Activated T-cell treated with anti-CD3 and anti-CD28 coated beads, Interleukin-2, amount 50 U/mL, for 72 hours (primary cell): Measurements from ENCODE around the gene HECTD3. TPM values are rescaled to one million over a fixed set of nuclear protein-coding genes. Genes with fewer than 3 reads are reported as not detected.

Experiments
- ATAC-seq, 2 donors: fragments of 150-1000 bp; cut with Tn5 transposase; replicated peaks in 1 of 2; 2 replicates each; pipeline ENCODE4 v1.10.0; 2021; ENCODE audit warnings: moderate library complexity in 2 of 2, mild to moderate bottlenecking in 1 of 2
- DNase-seq, 2 donors: peaks; one replicate each; pipeline ENCODE4 v3.0.0; 2021 to 2022; ENCODE audit warnings: mixed read lengths in 1 of 2
- H3K27ac Mint-ChIP-seq: one replicate; pipeline ENCODE4 v1.8.0; 2022; ENCODE audit warnings: mild to moderate bottlenecking, moderate library complexity, mixed read lengths
- H3K27me3 Mint-ChIP-seq: one replicate; pipeline ENCODE4 v1.8.0; 2022; ENCODE audit warnings: low read depth, mixed read lengths
- H3K36me3 Mint-ChIP-seq, 2 donors: one replicate each; pipeline ENCODE4 v1.8.0; 2022; ENCODE audit warnings: mixed read lengths in 2 of 2, mild to moderate bottlenecking in 1 of 2; ENCODE audit not compliant: insufficient read depth in 2 of 2
- H3K4me1 Mint-ChIP-seq: one replicate; pipeline ENCODE4 v1.8.0; 2022; ENCODE audit warnings: low read depth, mixed read lengths
- H3K4me3 Mint-ChIP-seq, 2 donors: one replicate each; pipeline ENCODE4 v1.8.0; 2022; ENCODE audit warnings: mild to moderate bottlenecking in 2 of 2, mixed read lengths in 2 of 2, moderate library complexity in 2 of 2
- H3K9me3 Mint-ChIP-seq, 2 donors: one replicate each; pipeline ENCODE4 v1.8.0; 2022; ENCODE audit warnings: mixed read lengths in 2 of 2
- total RNA-seq, 2 donors: library from RNA; stranded (reverse); gene quantifications; one replicate each; pipeline ENCODE4 v1.2.3, GENCODE V29; 2022

Gene HECTD3
- 10 to 100 TPM; 34.1 to 36.2 TPM for total RNA-seq

- H3K27me3 Mint-ChIP-seq = no peaks in the 10 kb centered on the region
- peaks cover 0 to 3% of the 10 kb centered on the region in 2 donors for H3K36me3 Mint-ChIP-seq
- H3K4me1 Mint-ChIP-seq = peaks cover 45% of the 10 kb centered on the region
- H3K4me3 Mint-ChIP-seq = peak within 1 kb of the TSS; percentile 84 to 92
- ATAC-seq = peak; percentile 85 to 87
- peak; percentile 83 to 88 for DNase-seq
- no peaks in the 10 kb centered on the region for H3K9me3 Mint-ChIP-seq
- H3K27ac Mint-ChIP-seq = peak within 1 kb of the TSS; percentile 62
Observed at GRCh38 chr1:45010855-45011811, at the start of gene HECTD3. HECTD3 (minus strand) TSS chr1:45011324; CDS start chr1:45011257, 67 bp downstream.

- peaks cover 8% of the 10 kb centered on the region for H3K4me1 Mint-ChIP-seq
- no peak for DNase-seq
- no peaks in the 10 kb centered on the region for H3K27me3 Mint-ChIP-seq
- no peaks in the 10 kb centered on the region for H3K9me3 Mint-ChIP-seq
- H3K36me3 Mint-ChIP-seq = peaks cover 0 to 4% of the 10 kb centered on the region in 2 donors
- H3K4me3 Mint-ChIP-seq = no peak overlapping the region
- no peak overlapping the region for H3K27ac Mint-ChIP-seq
- ATAC-seq = no peak
Observed at GRCh38 chr1:45059829-45060228, 48.7 kb upstream of the HECTD3 start.

GRCh38 chr1:45057542-45057941 is 46.4 kb upstream of the HECTD3 start:
- H3K4me3 Mint-ChIP-seq = no peak overlapping the region

GRCh38 chr1:45051005-45051772 is 40.1 kb upstream of the HECTD3 start:
- Mint-ChIP-seq H3K9me3 (no peaks in the 10 kb centered on the region), H3K4me3 (peak overlapping the region; percentile 0 to 17), H3K4me1 (peaks cover 9% of the 10 kb centered on the region), H3K36me3 (peaks cover 0 to 4% of the 10 kb centered on the region in 2 donors), H3K27ac (peak overlapping the region; percentile 66), H3K27me3 (no peaks in the 10 kb centered on the region)
- ATAC-seq = peak; percentile 56 to 72
- peak in 1 of 2 donors; percentile 1 for DNase-seq

More at GRCh38 chr1:45057542-45057941, 46.4 kb upstream of the HECTD3 start:
- Mint-ChIP-seq H3K36me3 (peaks cover 0 to 4% of the 10 kb centered on the region in 2 donors), H3K9me3 (no peaks in the 10 kb centered on the region), H3K27ac (no peak overlapping the region), H3K27me3 (no peaks in the 10 kb centered on the region), H3K4me1 (peaks cover 8% of the 10 kb centered on the region)
- no peak for DNase-seq
- ATAC-seq = no peak

- ATAC-seq = peak in 1 of 2 donors; percentile 61
- H3K27ac Mint-ChIP-seq = no peak overlapping the region
- no peak for DNase-seq
- no peaks in the 10 kb centered on the region for H3K9me3 Mint-ChIP-seq
- no peaks in the 10 kb centered on the region for H3K27me3 Mint-ChIP-seq
- no peaks in the 10 kb centered on the region for H3K36me3 Mint-ChIP-seq
- H3K4me3 Mint-ChIP-seq = no peak overlapping the region
- peaks cover 9% of the 10 kb centered on the region for H3K4me1 Mint-ChIP-seq
Observed at GRCh38 chr1:45047032-45047431, 35.9 kb upstream of the HECTD3 start.

GRCh38 chr1:45044916-45045315 is 33.8 kb upstream of the HECTD3 start:
- H3K27ac Mint-ChIP-seq = no peak overlapping the region
- DNase-seq = no peak
- H3K36me3 Mint-ChIP-seq = no peaks in the 10 kb centered on the region
- no peak for ATAC-seq
- H3K27me3 Mint-ChIP-seq = no peaks in the 10 kb centered on the region
- H3K4me3 Mint-ChIP-seq = no peak overlapping the region
- H3K4me1 Mint-ChIP-seq = no peaks in the 10 kb centered on the region
- no peaks in the 10 kb centered on the region for H3K9me3 Mint-ChIP-seq

GRCh38 chr1:45043094-45043493 is 32.0 kb upstream of the HECTD3 start:
- Mint-ChIP-seq H3K4me1 (peaks cover 1% of the 10 kb centered on the region), H3K9me3 (no peaks in the 10 kb centered on the region)

GRCh38 chr1:45040297-45040696 is 29.2 kb upstream of the HECTD3 start:
- DNase-seq (no peak), ATAC-seq (no peak)
- Mint-ChIP-seq H3K9me3 (no peaks in the 10 kb centered on the region), H3K36me3 (no peaks in the 10 kb centered on the region), H3K27me3 (no peaks in the 10 kb centered on the region), H3K27ac (no peak overlapping the region), H3K4me1 (peaks cover 12% of the 10 kb centered on the region), H3K4me3 (no peak overlapping the region)

More at GRCh38 chr1:45043094-45043493, 32.0 kb upstream of the HECTD3 start:
- no peak overlapping the region for H3K4me3 Mint-ChIP-seq
- DNase-seq (no peak), ATAC-seq (no peak)
- H3K27ac Mint-ChIP-seq = no peak overlapping the region
- H3K27me3 Mint-ChIP-seq = no peaks in the 10 kb centered on the region
- no peaks in the 10 kb centered on the region for H3K36me3 Mint-ChIP-seq

- Mint-ChIP-seq H3K36me3 (no peaks in the 10 kb centered on the region), H3K4me3 (no peak overlapping the region), H3K9me3 (no peaks in the 10 kb centered on the region), H3K27ac (no peak overlapping the region), H3K27me3 (no peaks in the 10 kb centered on the region), H3K4me1 (peaks cover 12% of the 10 kb centered on the region)
- DNase-seq = no peak
- ATAC-seq = no peak
Observed at GRCh38 chr1:45038661-45039364, 27.7 kb upstream of the HECTD3 start.

- H3K4me1 Mint-ChIP-seq = peaks cover 16% of the 10 kb centered on the region
- H3K4me3 Mint-ChIP-seq = no peak overlapping the region
- H3K9me3 Mint-ChIP-seq = no peaks in the 10 kb centered on the region
- no peak overlapping the region for H3K27ac Mint-ChIP-seq
- ATAC-seq (no peak), DNase-seq (no peak)
- no peaks in the 10 kb centered on the region for H3K36me3 Mint-ChIP-seq
- H3K27me3 Mint-ChIP-seq = no peaks in the 10 kb centered on the region
Observed at GRCh38 chr1:45038240-45038639, 27.1 kb upstream of the HECTD3 start.

- no peak for DNase-seq
Observed at GRCh38 chr1:45037456-45037855, 26.3 kb upstream of the HECTD3 start.

GRCh38 chr1:45035631-45036301 is 24.6 kb upstream of the HECTD3 start:
- DNase-seq = no peak
- H3K36me3 Mint-ChIP-seq = no peaks in the 10 kb centered on the region
- no peak for ATAC-seq
- no peaks in the 10 kb centered on the region for H3K27me3 Mint-ChIP-seq
- H3K9me3 Mint-ChIP-seq = no peaks in the 10 kb centered on the region
- no peak overlapping the region for H3K4me3 Mint-ChIP-seq
- H3K27ac Mint-ChIP-seq = no peak overlapping the region
- peaks cover 18% of the 10 kb centered on the region for H3K4me1 Mint-ChIP-seq

More at GRCh38 chr1:45037456-45037855, 26.3 kb upstream of the HECTD3 start:
- no peaks in the 10 kb centered on the region for H3K9me3 Mint-ChIP-seq
- H3K36me3 Mint-ChIP-seq = no peaks in the 10 kb centered on the region
- H3K27me3 Mint-ChIP-seq = no peaks in the 10 kb centered on the region
- H3K4me3 Mint-ChIP-seq = no peak overlapping the region
- ATAC-seq = peak; percentile 91 to 95
- H3K4me1 Mint-ChIP-seq = peaks cover 18% of the 10 kb centered on the region
- H3K27ac Mint-ChIP-seq = no peak overlapping the region
